Trophoblast cell (in vitro differentiated cells and primary cell): ENCODE measurements around the gene TMEM234.
A peak's percentile ranks its signal among the peaks of the same experiment; 100 is the strongest.

Source experiments
- DNase-seq, 2 donors: peaks; one replicate each; pipeline ENCODE4 v3.0.0-alpha.2; 2016
- H2AFZ ChIP-seq: 2 replicates; pipeline ENCODE4 v1.6.1; 2013; ENCODE audit warnings: low read length, moderate library complexity, mild to moderate bottlenecking; ENCODE audit not compliant: insufficient read depth, poor library complexity
- H2AK5ac ChIP-seq: 2 replicates; pipeline ENCODE4 v1.6.1; 2013; ENCODE audit warnings: mild to moderate bottlenecking, low read length
- H2BK120ac ChIP-seq: 2 replicates; pipeline ENCODE4 v1.6.1; 2013; ENCODE audit warnings: low read length, mild to moderate bottlenecking, moderate library complexity; ENCODE audit not compliant: insufficient read depth, poor library complexity
- H2BK12ac ChIP-seq: 2 replicates; pipeline ENCODE4 v1.6.1; 2013; ENCODE audit warnings: mild to moderate bottlenecking, low read length, moderate library complexity
- H2BK5ac ChIP-seq: 2 replicates; pipeline ENCODE4 v1.6.1; 2013; ENCODE audit warnings: low read length, low read depth, moderate library complexity, mild to moderate bottlenecking; ENCODE audit not compliant: poor library complexity
- H3K14ac ChIP-seq: 2 replicates; pipeline ENCODE4 v1.6.1; 2013; ENCODE audit warnings: mild to moderate bottlenecking, low read length
- H3K18ac ChIP-seq: 2 replicates; pipeline ENCODE4 v1.6.1; 2013; ENCODE audit warnings: mild to moderate bottlenecking, low read length
- H3K23ac ChIP-seq: 2 replicates; pipeline ENCODE4 v1.6.1; 2013; ENCODE audit warnings: low read length
- H3K27ac ChIP-seq: 2 replicates; pipeline ENCODE4 v1.5.1; 2013; ENCODE audit warnings: low read depth, mild to moderate bottlenecking, inconsistent platforms, low read length, moderate library complexity
- H3K27me3 ChIP-seq: 2 replicates; pipeline ENCODE4 v1.6.1; 2013; ENCODE audit warnings: inconsistent platforms, mild to moderate bottlenecking, low read length, moderate library complexity; ENCODE audit not compliant: insufficient read depth
- H3K36me3 ChIP-seq, 2 experiments: 1 replicate in 1 of 2; 2 replicates in 1 of 2; pipeline ENCODE4 v1.6.1; 2013; ENCODE audit warnings: low read length in 2 of 2, mild to moderate bottlenecking in 2 of 2, moderate library complexity in 1 of 2; ENCODE audit not compliant: insufficient read depth in 2 of 2, control insufficient read depth in 1 of 2
- H3K4ac ChIP-seq: 2 replicates; pipeline ENCODE4 v1.6.1; 2013; ENCODE audit warnings: low read depth, mild to moderate bottlenecking, low read length, moderate library complexity
- H3K4me1 ChIP-seq, 2 experiments: 1 replicate in 1 of 2; 2 replicates in 1 of 2; pipeline ENCODE4 v1.6.1; 2013; ENCODE audit warnings: low read length in 2 of 2, mild to moderate bottlenecking in 2 of 2, moderate library complexity in 1 of 2; ENCODE audit not compliant: insufficient read depth in 2 of 2, control insufficient read depth in 1 of 2
- H3K4me2 ChIP-seq: 2 replicates; pipeline ENCODE4 v1.6.1; 2013; ENCODE audit warnings: inconsistent platforms, mild to moderate bottlenecking, low read length, moderate library complexity
- H3K4me3 ChIP-seq: 2 replicates; pipeline ENCODE4 v1.5.1; 2013; ENCODE audit warnings: mild to moderate bottlenecking, low read depth, low read length, inconsistent platforms
- H3K79me1 ChIP-seq: one replicate; pipeline ENCODE4 v1.6.1; 2013; ENCODE audit warnings: low read length
- H3K79me2 ChIP-seq: 2 replicates; pipeline ENCODE4 v1.6.1; 2013; ENCODE audit warnings: low read length, mild to moderate bottlenecking; ENCODE audit not compliant: control insufficient read depth, insufficient read depth, poor library complexity
- H3K9ac ChIP-seq: 2 replicates; pipeline ENCODE4 v1.6.1; 2013; ENCODE audit warnings: mild to moderate bottlenecking, low read length
- H3K9me3 ChIP-seq: 2 replicates; pipeline ENCODE4 v1.6.1; 2013; ENCODE audit warnings: low read depth, mild to moderate bottlenecking, control low read depth, inconsistent platforms, low read length; ENCODE audit not compliant: insufficient read depth
- H4K12ac ChIP-seq: 2 replicates; pipeline ENCODE4 v1.6.1; 2013; ENCODE audit warnings: low read depth, mild to moderate bottlenecking, low read length, moderate library complexity
- H4K8ac ChIP-seq: 2 replicates; pipeline ENCODE4 v1.6.1; 2013; ENCODE audit warnings: low read depth, mild to moderate bottlenecking, low read length, moderate library complexity
- H4K91ac ChIP-seq: one replicate; pipeline ENCODE4 v1.6.1; 2013; ENCODE audit warnings: low read depth, mild to moderate bottlenecking, low read length, moderate library complexity
- WGBS: extraction: QIAGEN DNeasy Blood & Tissue Kit; methylation state at CpG from one replicate; pipeline ENCODE4 v1.1.7; 2013; ENCODE audit warnings: missing lambda C conversion rate; ENCODE audit not compliant: insufficient read length, insufficient coverage; ENCODE audit errors: extremely low coverage; 5-methylcytosine and 5-hydroxymethylcytosine counted together

Gene TMEM234

DNA sequence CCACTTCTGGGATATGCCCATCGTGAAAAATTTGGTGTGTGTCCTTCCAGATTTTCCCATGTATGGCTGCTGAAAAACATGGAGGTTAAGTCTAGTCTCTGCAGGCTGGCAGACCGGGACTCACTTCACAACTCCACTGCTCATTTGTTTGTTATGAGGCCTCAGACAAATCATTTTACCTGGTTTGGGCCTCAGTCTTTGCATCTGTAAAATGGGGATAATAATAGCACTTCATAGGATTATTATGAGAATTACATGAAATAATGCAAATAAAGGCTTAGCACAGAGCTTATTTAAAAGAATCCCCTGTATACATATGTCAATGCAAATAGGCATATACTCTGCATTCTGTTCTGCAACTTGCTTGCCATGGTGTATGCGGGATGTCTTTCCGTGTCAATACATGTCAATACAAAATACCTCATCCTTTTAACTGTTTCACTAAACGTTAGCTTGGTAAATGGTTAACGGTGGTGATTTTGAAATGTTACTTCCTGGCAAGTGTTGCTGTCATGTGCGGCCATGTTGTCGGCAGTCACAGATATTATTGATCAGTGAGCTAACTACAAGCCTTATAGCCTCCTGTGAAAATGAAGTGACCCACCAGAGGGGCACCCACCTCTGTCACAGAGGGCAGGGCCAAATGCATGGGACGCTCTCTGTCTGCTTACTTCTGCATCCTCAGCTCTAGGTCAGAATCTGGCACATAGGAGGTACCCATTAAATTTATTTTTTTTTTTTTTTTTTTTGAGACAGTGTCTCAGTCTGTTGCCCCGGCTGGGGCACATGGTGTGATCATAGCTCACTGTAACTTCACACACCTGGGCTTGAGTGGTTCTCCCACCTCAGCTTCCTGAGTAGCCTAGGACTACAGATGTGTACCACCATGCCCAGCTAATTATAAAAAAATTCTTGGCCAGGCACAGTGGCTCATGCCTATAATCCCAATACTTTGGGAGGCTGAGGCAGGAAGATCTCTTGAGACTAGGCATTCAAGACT, 33.2 kb upstream of the TMEM234 start:
- no CpG with 5 or more reads among the region's 10 CpGs for WGBS
- no peak for DNase-seq
- Histone ChIP-seq H2AK5ac (no peak overlapping the region), H3K36me3 (no peaks in the 10 kb centered on the region), H3K4me3 (no peak overlapping the region), H4K12ac (no peak overlapping the region), H3K23ac (no peak overlapping the region), H3K27ac (no peak overlapping the region), H3K4ac (no peak overlapping the region), H3K14ac (no peak overlapping the region), H3K79me1 (no peaks in the 10 kb centered on the region), H4K8ac (no peak overlapping the region), H3K4me1 (no peaks in the 10 kb centered on the region), H4K91ac (no peak overlapping the region), H3K79me2 (no peaks in the 10 kb centered on the region), H3K9ac (no peak overlapping the region), H2BK12ac (no peak overlapping the region), H2AFZ (no peak overlapping the region), H3K9me3 (no peaks in the 10 kb centered on the region), H3K27me3 (no peaks in the 10 kb centered on the region), H2BK5ac (no peak overlapping the region), H3K4me2 (no peak overlapping the region), H2BK120ac (no peak overlapping the region), H3K18ac (no peak overlapping the region)

DNA sequence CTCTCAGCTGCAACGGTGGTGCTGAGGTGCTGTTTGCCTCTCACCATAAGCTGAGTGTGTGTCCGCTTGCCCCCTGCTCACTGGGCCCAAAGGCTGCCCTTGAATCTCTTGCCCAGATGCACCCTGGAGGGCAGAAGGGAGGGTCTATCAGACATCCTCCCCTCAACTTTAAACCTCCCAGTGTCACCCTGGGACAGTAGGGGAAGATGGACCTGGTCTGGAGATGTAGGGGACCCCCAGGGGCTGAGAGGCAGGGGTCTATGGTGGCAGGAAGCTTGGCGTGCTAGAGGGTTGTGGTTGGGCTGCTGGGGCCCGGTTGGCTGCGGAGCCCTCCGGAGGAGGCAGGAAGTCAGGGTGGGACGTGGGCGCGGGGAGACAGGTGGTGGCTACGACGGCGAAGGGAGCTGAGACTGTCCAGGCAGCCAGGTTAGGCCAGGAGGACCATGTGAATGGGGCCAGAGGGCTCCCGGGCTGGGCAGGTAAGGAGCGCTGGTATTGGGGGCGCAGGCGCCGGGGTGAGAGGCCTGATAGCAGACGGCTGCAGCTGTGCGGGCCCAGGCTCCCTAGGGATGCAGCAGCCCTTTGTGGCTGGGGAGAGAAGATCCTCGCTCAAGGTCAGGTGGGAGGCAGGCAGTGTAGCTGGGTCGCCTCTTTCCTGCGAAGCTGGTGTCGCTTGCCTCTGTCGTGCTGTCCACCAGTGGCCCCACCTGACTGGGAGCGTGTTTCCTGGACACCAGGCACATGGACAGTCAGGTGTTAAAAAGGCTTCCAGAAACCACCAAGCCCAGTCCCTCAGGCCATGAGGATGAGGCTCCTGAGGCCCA, 29.0 kb upstream of the TMEM234 start, which contains the start of gene LCK:
Gene LCK (plus strand): TSS at position 373 of the 824 bp plus-strand sequence. CDS start 23,065 bp downstream, outside the sequence.
- Histone ChIP-seq H2AFZ (no peak within 1 kb of the TSS), H3K18ac (no peak within 1 kb of the TSS), H4K8ac (no peak within 1 kb of the TSS), H4K12ac (no peak within 1 kb of the TSS), H3K9me3 (no peaks in the 10 kb centered on the region), H3K23ac (no peak within 1 kb of the TSS), H3K4me3 (no peak within 1 kb of the TSS), H2BK12ac (no peak within 1 kb of the TSS), H4K91ac (no peak within 1 kb of the TSS), H3K79me1 (no peaks in the 10 kb centered on the region), H3K14ac (no peak within 1 kb of the TSS), H3K4me1 (peaks cover 2% of the 10 kb centered on the region in 2 experiments), H3K27me3 (no peaks in the 10 kb centered on the region), H2BK120ac (no peak within 1 kb of the TSS), H2AK5ac (no peak within 1 kb of the TSS), H3K79me2 (no peaks in the 10 kb centered on the region), H3K4ac (no peak within 1 kb of the TSS), H3K36me3 (no peaks in the 10 kb centered on the region), H3K4me2 (no peak within 1 kb of the TSS), H2BK5ac (no peak within 1 kb of the TSS), H3K9ac (peak within 1 kb of the TSS; percentile 3), H3K27ac (no peak within 1 kb of the TSS)
- DNase-seq = no peak
- WGBS = no CpG with 5 or more reads among the region's 25 CpGs

DNA sequence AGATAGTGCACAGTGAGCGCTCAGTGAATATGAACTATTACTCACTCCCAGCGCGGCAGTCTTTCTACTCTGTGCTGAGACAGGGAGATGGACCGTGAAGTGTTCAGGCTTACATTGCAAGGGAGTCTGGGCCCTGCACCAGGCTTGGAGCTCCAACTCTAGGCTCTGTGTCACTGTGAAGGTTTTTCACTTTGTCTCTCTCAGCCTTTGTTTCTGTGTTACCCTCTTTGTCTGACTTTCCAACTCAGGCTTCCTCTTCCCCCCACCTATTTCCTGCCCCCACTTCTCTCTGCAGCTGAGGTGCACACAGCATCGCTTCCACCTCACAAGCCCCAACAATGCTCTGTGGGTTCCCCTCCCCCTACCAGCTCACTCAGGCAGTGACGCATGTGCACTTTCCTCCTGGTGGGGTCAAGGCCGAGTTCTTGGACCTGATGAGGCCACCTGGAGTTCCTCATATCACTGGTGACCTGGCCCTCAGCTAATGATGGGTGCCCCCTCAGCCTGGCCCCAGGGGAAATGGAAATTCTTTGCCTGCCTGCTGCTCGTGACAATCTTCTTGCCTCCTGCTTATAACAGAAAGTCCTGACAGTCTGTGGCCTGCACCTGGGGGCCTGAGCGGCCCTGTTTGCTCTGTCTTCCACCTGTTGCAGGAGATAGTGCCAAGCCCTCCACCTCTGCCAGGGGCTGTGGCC, 27.8 kb upstream of the TMEM234 start:
- Histone ChIP-seq H3K79me1 (no peaks in the 10 kb centered on the region), H3K4me3 (no peak overlapping the region), H3K23ac (no peak overlapping the region), H3K36me3 (no peaks in the 10 kb centered on the region), H3K18ac (no peak overlapping the region), H3K9ac (no peak overlapping the region), H4K12ac (no peak overlapping the region), H2AK5ac (no peak overlapping the region), H3K4me2 (no peak overlapping the region), H3K4me1 (peaks cover 2% of the 10 kb centered on the region in 2 experiments), H4K91ac (no peak overlapping the region), H2BK120ac (no peak overlapping the region), H2BK12ac (no peak overlapping the region), H3K14ac (no peak overlapping the region), H3K27ac (no peak overlapping the region), H2AFZ (no peak overlapping the region), H4K8ac (no peak overlapping the region), H3K27me3 (no peaks in the 10 kb centered on the region), H3K9me3 (no peaks in the 10 kb centered on the region), H2BK5ac (no peak overlapping the region), H3K4ac (no peak overlapping the region), H3K79me2 (no peaks in the 10 kb centered on the region)
- no CpG with 5 or more reads among the region's 9 CpGs for WGBS
- no peak for DNase-seq
